Measurements from ENCODE around the gene MELTF. TPM values are rescaled to one million over a fixed set of nuclear protein-coding genes. Genes with fewer than 3 reads are reported as not detected.
A peak's percentile ranks its signal among the peaks of the same experiment; 100 is the strongest.

The MELTF gene
- total and polyA plus RNA-seq, 2 of the 13 experiments (the other 11 are each of a cell fraction or from before 2014, with no cell fraction given), result 3.2 to 7.5 TPM

DNA sequence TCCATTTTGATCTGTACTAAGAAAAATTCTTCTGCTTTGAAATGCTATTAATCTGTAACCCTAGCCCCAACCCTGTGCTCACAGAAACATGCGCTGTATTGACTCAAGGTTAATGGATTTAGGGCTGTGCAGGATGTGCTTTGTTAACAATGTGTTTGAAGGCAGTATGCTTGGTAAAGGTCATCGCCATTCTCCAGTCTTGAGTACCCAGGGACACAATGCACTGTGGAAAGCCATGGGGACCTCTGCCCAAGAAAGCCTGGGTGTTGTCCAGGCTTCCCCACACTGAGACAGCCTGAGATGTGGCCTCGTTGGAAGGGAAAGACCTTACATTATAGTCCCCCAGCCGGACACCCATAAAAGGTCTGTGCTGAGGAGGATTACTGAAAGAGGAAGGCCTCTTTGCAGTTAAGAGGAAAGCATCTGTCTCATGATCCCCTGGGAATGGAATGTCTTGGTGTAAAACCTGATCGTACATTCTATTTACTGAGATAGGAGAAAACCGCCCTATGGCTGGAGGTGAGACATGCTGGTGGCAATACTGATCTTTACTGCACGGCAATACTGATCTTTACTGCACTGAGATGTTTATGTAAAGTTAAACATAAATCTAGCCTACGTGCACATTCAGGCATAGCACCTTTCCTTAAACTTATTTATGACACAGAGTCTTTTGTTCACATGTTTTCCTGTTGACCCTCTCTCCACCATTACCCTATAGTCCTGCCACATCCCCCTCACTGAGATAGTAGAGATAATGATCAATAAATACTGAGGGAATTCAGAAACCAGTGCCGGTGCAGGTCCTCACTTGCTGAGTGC lies 67.3 kb downstream of the MELTF start (continued):
- no peak for TF ChIP-seq MTA1 (CRISPR knock-in tag; IDR thresholded peaks at IDR 0.05; ENCODE audit: borderline replicate concordance)
- TF ChIP-seq BHLHE40 (IDR thresholded peaks at IDR 0.05; ENCODE audit: low read length), result no peak
- TF ChIP-seq, protein P1, sequence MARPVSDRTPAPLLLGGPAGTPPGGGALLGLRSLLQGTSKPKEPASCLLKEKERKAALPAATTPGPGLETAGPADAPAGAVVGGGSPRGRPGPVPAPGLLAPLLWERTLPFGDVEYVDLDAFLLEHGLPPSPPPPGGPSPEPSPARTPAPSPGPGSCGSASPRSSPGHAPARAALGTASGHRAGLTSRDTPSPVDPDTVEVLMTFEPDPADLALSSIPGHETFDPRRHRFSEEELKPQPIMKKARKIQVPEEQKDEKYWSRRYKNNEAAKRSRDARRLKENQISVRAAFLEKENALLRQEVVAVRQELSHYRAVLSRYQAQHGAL (CRISPR knock-in tag; IDR thresholded peaks at IDR 0.05; ENCODE audit: not compliant biosample characterization), result no peak
- TF ChIP-seq ZNF713 (CRISPR knock-in tag; IDR thresholded peaks at IDR 0.05), result 0 out of 2 replicates have a peak, but pooled peaks have one; percentile 46
- TF ChIP-seq, protein P2, sequence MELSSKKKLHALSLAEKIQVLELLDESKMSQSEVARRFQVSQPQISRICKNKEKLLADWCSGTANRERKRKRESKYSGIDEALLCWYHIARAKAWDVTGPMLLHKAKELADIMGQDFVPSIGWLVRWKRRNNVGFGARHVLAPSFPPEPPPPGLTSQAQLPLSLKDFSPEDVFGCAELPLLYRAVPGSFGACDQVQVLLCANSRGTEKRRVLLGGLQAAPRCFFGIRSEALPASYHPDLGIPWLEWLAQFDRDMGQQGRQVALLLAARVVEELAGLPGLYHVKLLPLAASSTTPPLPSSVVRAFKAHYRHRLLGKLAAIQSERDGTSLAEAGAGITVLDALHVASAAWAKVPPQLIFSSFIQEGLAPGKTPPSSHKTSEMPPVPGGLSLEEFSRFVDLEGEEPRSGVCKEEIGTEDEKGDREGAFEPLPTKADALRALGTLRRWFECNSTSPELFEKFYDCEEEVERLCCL (CRISPR knock-in tag; IDR thresholded peaks at IDR 0.05; ENCODE audit: borderline replicate concordance), result 0 out of 2 replicates have a peak, but pooled peaks have one; percentile 31
- TF ChIP-seq FOSL2 (CRISPR knock-in tag; IDR thresholded peaks at IDR 0.05), result peak; percentile 41
- no peak; the same call in 1 of the 2 replicates for TF ChIP-seq KMT2B (CRISPR knock-in tag; IDR thresholded peaks at IDR 0.05)
- no peak for TF ChIP-seq ZNF484 (CRISPR knock-in tag; IDR thresholded peaks at IDR 0.05; ENCODE audit: borderline replicate concordance, low read depth)
- TF ChIP-seq EED (CRISPR knock-in tag; IDR thresholded peaks at IDR 0.05), result no peak
- TF ChIP-seq, protein P3, sequence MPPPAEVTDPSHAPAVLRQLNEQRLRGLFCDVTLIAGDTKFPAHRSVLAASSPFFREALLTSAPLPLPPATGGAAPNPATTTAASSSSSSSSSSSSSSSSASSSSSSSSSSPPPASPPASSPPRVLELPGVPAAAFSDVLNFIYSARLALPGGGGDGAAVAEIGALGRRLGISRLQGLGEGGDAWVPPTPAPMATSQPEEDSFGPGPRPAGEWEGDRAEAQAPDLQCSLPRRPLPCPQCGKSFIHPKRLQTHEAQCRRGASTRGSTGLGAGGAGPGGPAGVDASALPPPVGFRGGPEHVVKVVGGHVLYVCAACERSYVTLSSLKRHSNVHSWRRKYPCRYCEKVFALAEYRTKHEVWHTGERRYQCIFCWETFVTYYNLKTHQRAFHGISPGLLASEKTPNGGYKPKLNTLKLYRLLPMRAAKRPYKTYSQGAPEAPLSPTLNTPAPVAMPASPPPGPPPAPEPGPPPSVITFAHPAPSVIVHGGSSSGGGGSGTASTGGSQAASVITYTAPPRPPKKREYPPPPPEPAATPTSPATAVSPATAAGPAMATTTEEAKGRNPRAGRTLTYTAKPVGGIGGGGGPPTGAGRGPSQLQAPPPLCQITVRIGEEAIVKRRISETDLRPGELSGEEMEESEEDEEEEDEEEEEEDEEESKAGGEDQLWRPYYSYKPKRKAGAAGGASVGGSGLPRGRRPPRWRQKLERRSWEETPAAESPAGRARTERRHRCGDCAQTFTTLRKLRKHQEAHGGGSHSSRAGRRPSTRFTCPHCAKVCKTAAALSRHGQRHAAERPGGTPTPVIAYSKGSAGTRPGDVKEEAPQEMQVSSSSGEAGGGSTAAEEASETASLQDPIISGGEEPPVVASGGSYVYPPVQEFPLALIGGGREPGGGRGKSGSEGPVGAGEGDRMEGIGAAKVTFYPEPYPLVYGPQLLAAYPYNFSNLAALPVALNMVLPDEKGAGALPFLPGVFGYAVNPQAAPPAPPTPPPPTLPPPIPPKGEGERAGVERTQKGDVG (CRISPR knock-in tag; IDR thresholded peaks at IDR 0.05; ENCODE audit: borderline replicate concordance), result no peak
- TF ChIP-seq, protein P4, sequence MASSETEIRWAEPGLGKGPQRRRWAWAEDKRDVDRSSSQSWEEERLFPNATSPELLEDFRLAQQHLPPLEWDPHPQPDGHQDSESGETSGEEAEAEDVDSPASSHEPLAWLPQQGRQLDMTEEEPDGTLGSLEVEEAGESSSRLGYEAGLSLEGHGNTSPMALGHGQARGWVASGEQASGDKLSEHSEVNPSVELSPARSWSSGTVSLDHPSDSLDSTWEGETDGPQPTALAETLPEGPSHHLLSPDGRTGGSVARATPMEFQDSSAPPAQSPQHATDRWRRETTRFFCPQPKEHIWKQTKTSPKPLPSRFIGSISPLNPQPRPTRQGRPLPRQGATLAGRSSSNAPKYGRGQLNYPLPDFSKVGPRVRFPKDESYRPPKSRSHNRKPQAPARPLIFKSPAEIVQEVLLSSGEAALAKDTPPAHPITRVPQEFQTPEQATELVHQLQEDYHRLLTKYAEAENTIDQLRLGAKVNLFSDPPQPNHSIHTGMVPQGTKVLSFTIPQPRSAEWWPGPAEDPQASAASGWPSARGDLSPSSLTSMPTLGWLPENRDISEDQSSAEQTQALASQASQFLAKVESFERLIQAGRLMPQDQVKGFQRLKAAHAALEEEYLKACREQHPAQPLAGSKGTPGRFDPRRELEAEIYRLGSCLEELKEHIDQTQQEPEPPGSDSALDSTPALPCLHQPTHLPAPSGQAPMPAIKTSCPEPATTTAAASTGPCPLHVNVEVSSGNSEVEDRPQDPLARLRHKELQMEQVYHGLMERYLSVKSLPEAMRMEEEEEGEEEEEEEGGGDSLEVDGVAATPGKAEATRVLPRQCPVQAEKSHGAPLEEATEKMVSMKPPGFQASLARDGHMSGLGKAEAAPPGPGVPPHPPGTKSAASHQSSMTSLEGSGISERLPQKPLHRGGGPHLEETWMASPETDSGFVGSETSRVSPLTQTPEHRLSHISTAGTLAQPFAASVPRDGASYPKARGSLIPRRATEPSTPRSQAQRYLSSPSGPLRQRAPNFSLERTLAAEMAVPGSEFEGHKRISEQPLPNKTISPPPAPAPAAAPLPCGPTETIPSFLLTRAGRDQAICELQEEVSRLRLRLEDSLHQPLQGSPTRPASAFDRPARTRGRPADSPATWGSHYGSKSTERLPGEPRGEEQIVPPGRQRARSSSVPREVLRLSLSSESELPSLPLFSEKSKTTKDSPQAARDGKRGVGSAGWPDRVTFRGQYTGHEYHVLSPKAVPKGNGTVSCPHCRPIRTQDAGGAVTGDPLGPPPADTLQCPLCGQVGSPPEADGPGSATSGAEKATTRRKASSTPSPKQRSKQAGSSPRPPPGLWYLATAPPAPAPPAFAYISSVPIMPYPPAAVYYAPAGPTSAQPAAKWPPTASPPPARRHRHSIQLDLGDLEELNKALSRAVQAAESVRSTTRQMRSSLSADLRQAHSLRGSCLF (CRISPR knock-in tag; IDR thresholded peaks at IDR 0.05; ENCODE audit: borderline replicate concordance), result no peak
- no peak for TF ChIP-seq ZNF780A (CRISPR knock-in tag; IDR thresholded peaks at IDR 0.05)
- TF ChIP-seq, protein P5, sequence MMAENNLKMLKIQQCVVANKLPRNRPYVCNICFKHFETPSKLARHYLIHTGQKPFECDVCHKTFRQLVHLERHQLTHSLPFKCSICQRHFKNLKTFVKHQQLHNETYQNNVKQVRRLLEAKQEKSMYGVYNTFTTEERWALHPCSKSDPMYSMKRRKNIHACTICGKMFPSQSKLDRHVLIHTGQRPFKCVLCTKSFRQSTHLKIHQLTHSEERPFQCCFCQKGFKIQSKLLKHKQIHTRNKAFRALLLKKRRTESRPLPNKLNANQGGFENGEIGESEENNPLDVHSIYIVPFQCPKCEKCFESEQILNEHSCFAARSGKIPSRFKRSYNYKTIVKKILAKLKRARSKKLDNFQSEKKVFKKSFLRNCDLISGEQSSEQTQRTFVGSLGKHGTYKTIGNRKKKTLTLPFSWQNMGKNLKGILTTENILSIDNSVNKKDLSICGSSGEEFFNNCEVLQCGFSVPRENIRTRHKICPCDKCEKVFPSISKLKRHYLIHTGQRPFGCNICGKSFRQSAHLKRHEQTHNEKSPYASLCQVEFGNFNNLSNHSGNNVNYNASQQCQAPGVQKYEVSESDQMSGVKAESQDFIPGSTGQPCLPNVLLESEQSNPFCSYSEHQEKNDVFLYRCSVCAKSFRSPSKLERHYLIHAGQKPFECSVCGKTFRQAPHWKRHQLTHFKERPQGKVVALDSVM (CRISPR knock-in tag; IDR thresholded peaks at IDR 0.05), result no peak

Measured in HepG2 (cell line).